Camera-type eye (tissue), 1 donor: ENCODE data around the gene CCDC142. TPM values are rescaled to one million over a fixed set of nuclear protein-coding genes. Genes with fewer than 3 reads are reported as not detected.

ENCODE experiments used
- total RNA-seq: library from RNA; depleted of rRNA; stranded (reverse); fragments of >200 nt; gene quantifications from one replicate; pipeline ENCODE4 v1.2.3, GENCODE V29; 2014

Gene CCDC142
- total RNA-seq, 1 donor from 2014 or later, result 36.7 TPM

Other genes with a start within 250 kb of the CCDC142 start
- 36.3 TPM for gene SLC4A5, start 139.6 kb downstream of the CCDC142 start, total RNA-seq
- 129 TPM for gene DCTN1, start 102.7 kb downstream of the CCDC142 start, total RNA-seq
- 3.1 TPM for gene C2orf81, start 61.4 kb downstream of the CCDC142 start, total RNA-seq
- gene WDR54, start 61.3 kb downstream of the CCDC142 start, total RNA-seq, result 36.8 TPM
- gene RTKN, start 41.1 kb downstream of the CCDC142 start, total RNA-seq, result 28.9 TPM
- 83.5 TPM for gene INO80B, start 27.9 kb downstream of the CCDC142 start, total RNA-seq
- 55.6 TPM for gene WBP1, start 24.6 kb downstream of the CCDC142 start, total RNA-seq
- gene MOGS, start 17.6 kb downstream of the CCDC142 start, total RNA-seq, result 42.8 TPM
- 17.5 TPM for gene MRPL53, start 10.3 kb downstream of the CCDC142 start, total RNA-seq
- 26.7 TPM for gene TTC31, start 83 bp upstream of the CCDC142 start, total RNA-seq
- not detected for gene LBX2, start 16.6 kb upstream of the CCDC142 start, total RNA-seq
- gene PCGF1, start 24.7 kb upstream of the CCDC142 start, total RNA-seq, result 13.6 TPM
- 0.93 TPM for gene TLX2, start 31.5 kb upstream of the CCDC142 start, total RNA-seq
- 0.55 TPM for gene DQX1, start 43.2 kb upstream of the CCDC142 start, total RNA-seq
- 75.9 TPM for gene AUP1, start 46.7 kb upstream of the CCDC142 start, total RNA-seq
- gene HTRA2, start 46.9 kb upstream of the CCDC142 start, total RNA-seq, result 30.6 TPM
- gene LOXL3, start 70.9 kb upstream of the CCDC142 start, total RNA-seq, result 22.8 TPM
- gene DOK1, start 71.7 kb upstream of the CCDC142 start, total RNA-seq, result 10.0 TPM
- gene M1AP, start 165.3 kb upstream of the CCDC142 start, total RNA-seq, result 0.44 TPM
- 10.3 TPM for gene SEMA4F, start 171.2 kb upstream of the CCDC142 start, total RNA-seq